HL-60 (cell line): ENCODE results near the gene CASP6.

Source experiments
- CTCF ChIP-seq: IDR thresholded peaks from one replicate; pipeline ENCODE4 v1.5.1; 2011; ENCODE audit warnings: low read length, control low read depth, inconsistent platforms; ENCODE audit not compliant: insufficient read depth
- REST ChIP-seq: IDR thresholded peaks from 2 replicates; pipeline ENCODE4 v1.6.1; 2012; ENCODE audit warnings: low read depth; ENCODE audit not compliant: insufficient replicate concordance

GRCh38 chr4:109672169-109672930 lies 30.9 kb downstream of the CASP6 start:
- no peak for TF ChIP-seq CTCF
- no peak for TF ChIP-seq REST
